B cell (primary cell): ENCODE results near the gene VSTM2B. TPM values are rescaled to one million over a fixed set of nuclear protein-coding genes. Genes with fewer than 3 reads are reported as not detected.

Source experiments
- ATAC-seq: fragments of 200-7000 bp; cut with Tn5 transposase; one replicate; pipeline ENCODE4 v1.10.0; 2021; ENCODE audit warnings: low read depth, mild to moderate bottlenecking, moderate number of reproducible peaks, moderate library complexity
- CTCF ChIA-PET: fragments of 350-600 bp; sonication (Branson Sonifier 250); formaldehyde crosslinking; loops from one replicate; lab custom pipeline; 2021; ENCODE audit warnings: antibody characterized with exemption, inconsistent platforms; lab: Charles Lee
- POLR2A ChIA-PET: fragments of 350-600 bp; sonication (Branson Sonifier 250); formaldehyde crosslinking; loops from one replicate; lab custom pipeline; 2021; ENCODE audit warnings: antibody characterized with exemption; lab: Charles Lee
- DNase-seq: peaks from one replicate; pipeline ENCODE4 v3.0.0; 2013
- H2AFZ ChIP-seq: 2 replicates; pipeline ENCODE4 v1.6.1; 2012; ENCODE audit warnings: mild to moderate bottlenecking, low read depth, low read length; ENCODE audit not compliant: insufficient read depth, poor library complexity, severe bottlenecking
- H3K27ac ChIP-seq, 2 donors: 1 replicate in 1 of 2; 2 replicates in 1 of 2; pipeline ENCODE4 v1.5.1; 2012 to 2013; ENCODE audit warnings: low read length in 2 of 2, mild to moderate bottlenecking in 2 of 2, moderate library complexity in 1 of 2
- H3K27me3 ChIP-seq, 4 experiments: fragments of 200-600 bp in 1 of 4; sonication (generic) in 1 of 4; replicated peaks in 1 of 4; 1 replicate in 2 of 4; 2 replicates in 2 of 4; pipeline versions ENCODE4 v1.6.1 to v1.7.0; 2013 to 2016; ENCODE audit warnings: low read length in 3 of 4, mild to moderate bottlenecking in 2 of 4, mixed read lengths in 1 of 4, moderate library complexity in 1 of 4; ENCODE audit not compliant: insufficient read depth in 4 of 4, control insufficient read depth in 3 of 4; ENCODE audit errors: control extremely low read depth in 1 of 4
- H3K36me3 ChIP-seq, 2 experiments: replicated peaks in 1 of 2; 1 replicate in 1 of 2; 2 replicates in 1 of 2; pipeline versions ENCODE4 v1.6.1 to v1.7.1; 2013; ENCODE audit warnings: low read length in 1 of 2; ENCODE audit not compliant: insufficient read depth in 2 of 2, control insufficient read depth in 1 of 2; ENCODE audit errors: control extremely low read depth in 1 of 2, extremely low read depth in 1 of 2
- H3K4me1 ChIP-seq, 2 donors: fragments of 200-600 bp in 1 of 2; sonication (generic) in 1 of 2; 1 replicate in 1 of 2; 2 replicates in 1 of 2; pipeline versions ENCODE4 v1.5.1 to v1.6.1; 2013 to 2017; ENCODE audit warnings: low read length in 2 of 2; ENCODE audit not compliant: control insufficient read depth in 2 of 2, insufficient read depth in 2 of 2
- H3K4me2 ChIP-seq: replicated peaks from 2 replicates; pipeline ENCODE3; 2012; ENCODE audit warnings: mild to moderate bottlenecking, low read depth, low read length; ENCODE audit not compliant: poor library complexity, severe bottlenecking
- H3K4me3 ChIP-seq, 5 experiments: fragments of 200-600 bp in 1 of 5; sonication (generic) in 1 of 5; 1 replicate in 3 of 5; 2 replicates in 2 of 5; pipeline versions ENCODE4 v1.5.1 to v1.7.0; 2011 to 2016; ENCODE audit warnings: low read length in 4 of 5, mild to moderate bottlenecking in 4 of 5, low read depth in 2 of 5, control low read depth in 1 of 5, moderate library complexity in 1 of 5; ENCODE audit not compliant: insufficient read depth in 1 of 5; ENCODE audit errors: control extremely low read depth in 1 of 5, extremely low read depth in 1 of 5
- H3K79me2 ChIP-seq: fragments of 200-600 bp; sonication (generic); one replicate; pipeline ENCODE4 v1.6.0; 2016; ENCODE audit warnings: low read length; ENCODE audit not compliant: control insufficient read depth, insufficient read depth
- H3K9ac ChIP-seq: fragments of 200-600 bp; sonication (generic); 2 replicates; pipeline ENCODE4 v1.6.1; 2017; ENCODE audit warnings: mild to moderate bottlenecking, low read length, moderate library complexity
- H3K9me3 ChIP-seq, 3 donors: one replicate each; pipeline versions ENCODE4 v1.6.1 to v1.7.1; 2013; ENCODE audit warnings: low read length in 2 of 3; ENCODE audit not compliant: control insufficient read depth in 2 of 3, insufficient read depth in 1 of 3; ENCODE audit errors: control extremely low read depth in 1 of 3
- H4K20me1 ChIP-seq: 2 replicates; pipeline ENCODE4 v1.6.0; 2012; ENCODE audit warnings: mild to moderate bottlenecking, low read length; ENCODE audit not compliant: insufficient read depth, control insufficient read depth, poor library complexity, severe bottlenecking
- H3K27ac Mint-ChIP-seq: one replicate; pipeline ENCODE4 v1.8.0; 2021; ENCODE audit warnings: mixed read lengths
- H3K27me3 Mint-ChIP-seq: one replicate; pipeline ENCODE4 v1.8.0; 2021; ENCODE audit warnings: mixed read lengths
- H3K4me1 Mint-ChIP-seq: one replicate; pipeline ENCODE4 v1.8.0; 2021; ENCODE audit warnings: mixed read lengths
- H3K4me3 Mint-ChIP-seq: one replicate; pipeline ENCODE4 v1.8.0; 2021; ENCODE audit warnings: mixed read lengths
- H3K9me3 Mint-ChIP-seq: one replicate; pipeline ENCODE4 v1.8.0; 2022; ENCODE audit warnings: mixed read lengths; ENCODE audit not compliant: insufficient read depth
- EZH2 ChIP-seq: IDR thresholded peaks from 2 replicates; pipeline ENCODE4 v1.6.1; 2012; ENCODE audit warnings: borderline replicate concordance, low read depth, mild to moderate bottlenecking, moderate library complexity, low read length; ENCODE audit not compliant: insufficient read depth, poor library complexity, severe bottlenecking
- WGBS: methylation state at CpG from one replicate; pipeline ENCODE4 v1.1.5; 2013; ENCODE audit warnings: missing lambda C conversion rate; ENCODE audit not compliant: insufficient coverage; 5-methylcytosine and 5-hydroxymethylcytosine counted together
- intact Hi-C: fragments of 100-400 bp; cut with micrococcal nuclease; formaldehyde crosslinking; loops from one replicate; pipeline ENCODE4 v1.10.0; 2022
- polyA plus RNA-seq: library from polyadenylated mRNA; depleted of rRNA; stranded (reverse); fragments of >200 nt; gene quantifications from 2 replicates; pipeline ENCODE4 v1.2.3, GENCODE V29; 2012
- total RNA-seq, 2 donors: library from RNA; stranded (reverse); fragments of 120-200 nt in 1 of 2; gene quantifications; 1 replicate in 1 of 2; 2 replicates in 1 of 2; pipeline versions ENCODE4 v1.2.3 to v1.2.4, GENCODE V29; 2013 to 2022
- TF ChIP-seq, protein P1 (sequence below): fragments of 200-600 bp; IDR thresholded peaks from one replicate; pipeline ENCODE4 v1.8.0; 2022; ENCODE audit warnings: antibody characterized with exemption, mild to moderate bottlenecking

VSTM2B gene
- total and polyA plus RNA-seq, 2 donors (not counting 1 experiment from before 2014, with no cell fraction given) = not detected

- Mint-ChIP-seq H3K9me3 (no peaks in the 10 kb centered on the region), H3K27ac (no peak overlapping the region), H3K4me3 (no peak overlapping the region), H3K27me3 (no peaks in the 10 kb centered on the region), H3K4me1 (peaks cover 17% of the 10 kb centered on the region)
- Histone ChIP-seq H3K9ac (no peak overlapping the region), H3K27me3 (no peaks in the 10 kb centered on the region), H2AFZ (no peak overlapping the region), H3K36me3 (peaks cover 2 to 63% of the 10 kb centered on the region in 2 experiments), H4K20me1 (no peaks in the 10 kb centered on the region), H3K79me2 (no peaks in the 10 kb centered on the region), H3K4me2 (no peak overlapping the region), H3K4me1 (peaks cover 9 to 18% of the 10 kb centered on the region in 2 donors), H3K9me3 (no peaks in the 10 kb centered on the region), H3K4me3 (no peak overlapping the region), H3K27ac (no peak overlapping the region)
- ChIA-PET CTCF (interaction anchor here (1.4 kb wide), 1 partner anchor 102 kb away, joined by 5 read pairs; no protein-coding TSS in a partner anchor), POLR2A (no interaction called here)
- ATAC-seq = no peak
- intact Hi-C loops = no loop called here
- DNase-seq = no peak
- 75% methylated on average over 7 of the region's 7 CpGs for WGBS
- TF ChIP-seq EZH2 = no peak
- TF ChIP-seq, protein P1, sequence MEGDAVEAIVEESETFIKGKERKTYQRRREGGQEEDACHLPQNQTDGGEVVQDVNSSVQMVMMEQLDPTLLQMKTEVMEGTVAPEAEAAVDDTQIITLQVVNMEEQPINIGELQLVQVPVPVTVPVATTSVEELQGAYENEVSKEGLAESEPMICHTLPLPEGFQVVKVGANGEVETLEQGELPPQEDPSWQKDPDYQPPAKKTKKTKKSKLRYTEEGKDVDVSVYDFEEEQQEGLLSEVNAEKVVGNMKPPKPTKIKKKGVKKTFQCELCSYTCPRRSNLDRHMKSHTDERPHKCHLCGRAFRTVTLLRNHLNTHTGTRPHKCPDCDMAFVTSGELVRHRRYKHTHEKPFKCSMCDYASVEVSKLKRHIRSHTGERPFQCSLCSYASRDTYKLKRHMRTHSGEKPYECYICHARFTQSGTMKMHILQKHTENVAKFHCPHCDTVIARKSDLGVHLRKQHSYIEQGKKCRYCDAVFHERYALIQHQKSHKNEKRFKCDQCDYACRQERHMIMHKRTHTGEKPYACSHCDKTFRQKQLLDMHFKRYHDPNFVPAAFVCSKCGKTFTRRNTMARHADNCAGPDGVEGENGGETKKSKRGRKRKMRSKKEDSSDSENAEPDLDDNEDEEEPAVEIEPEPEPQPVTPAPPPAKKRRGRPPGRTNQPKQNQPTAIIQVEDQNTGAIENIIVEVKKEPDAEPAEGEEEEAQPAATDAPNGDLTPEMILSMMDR = no peak
These were observed 88.3 kb downstream of the VSTM2B start for GRCh38 chr19:29614046-29614445.

Other genes starting within 250 kb of the VSTM2B start
- gene POP4, start 80.3 kb downstream of the VSTM2B start, total RNA-seq = 56.0 and 58.9 TPM in 2 replicates
- 61.2 and 80.9 TPM in 2 replicates for gene POP4, start 80.3 kb downstream of the VSTM2B start, polyA plus RNA-seq
- gene PLEKHF1, start 139.5 kb downstream of the VSTM2B start, total RNA-seq = 5.5 and 6.4 TPM in 2 replicates
- gene PLEKHF1, start 139.5 kb downstream of the VSTM2B start, polyA plus RNA-seq = 9.8 and 10.9 TPM in 2 replicates
- 25.7 and 29.4 TPM in 2 replicates for gene C19orf12, start 189.3 kb downstream of the VSTM2B start, total RNA-seq
- 11.4 and 12.6 TPM in 2 replicates for gene C19orf12, start 189.3 kb downstream of the VSTM2B start, polyA plus RNA-seq